UCSD-AML1 (cell line): ENCODE data around the gene CCP110.

Source experiments
- DNase-seq: peaks from one replicate; lab custom pipeline; 2025; ENCODE audit not compliant: unreplicated experiment; lab: John Stamatoyannopoulos, UW

Gene CCP110

DNA sequence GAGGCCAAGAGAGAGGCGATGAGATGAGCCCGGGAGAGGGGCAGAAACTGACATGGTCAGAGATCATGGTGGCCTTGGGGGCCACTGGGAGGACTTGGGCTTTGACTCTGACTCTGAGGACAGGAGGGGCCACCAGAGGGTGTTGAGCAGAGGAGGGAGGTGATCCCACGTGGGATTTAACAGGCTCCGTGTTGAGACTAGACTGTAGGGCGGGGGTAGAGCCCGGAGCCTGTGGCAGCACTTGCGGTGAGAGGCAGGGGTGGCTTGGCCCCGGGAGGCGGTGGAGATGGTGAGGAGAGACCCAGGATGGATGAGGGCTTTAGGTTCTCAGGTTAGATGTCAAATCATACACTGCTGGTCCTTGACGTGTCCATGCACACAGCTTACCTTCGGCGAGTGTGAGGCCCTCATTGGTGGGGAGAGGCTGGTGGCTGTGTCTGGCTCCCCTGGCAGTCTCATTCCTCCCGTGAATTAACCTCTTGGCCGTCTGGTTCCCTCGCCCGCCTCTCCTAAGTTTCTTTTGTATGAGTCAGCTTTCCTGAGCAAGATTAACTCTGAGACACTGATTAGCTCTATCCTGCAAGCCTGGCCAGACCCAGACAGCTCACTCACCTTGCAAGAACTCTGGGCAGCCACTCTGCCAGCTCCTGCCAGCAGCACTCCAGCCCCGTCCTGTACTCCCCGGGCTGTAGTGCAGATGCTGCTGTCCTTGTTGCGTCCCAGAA is 71.5 kb downstream of the CCP110 start:
- DNase-seq: no peak

- DNase-seq: no peak
Measured at GRCh38 chr16:19598805-19599510, 75.2 kb downstream of the CCP110 start.

DNA sequence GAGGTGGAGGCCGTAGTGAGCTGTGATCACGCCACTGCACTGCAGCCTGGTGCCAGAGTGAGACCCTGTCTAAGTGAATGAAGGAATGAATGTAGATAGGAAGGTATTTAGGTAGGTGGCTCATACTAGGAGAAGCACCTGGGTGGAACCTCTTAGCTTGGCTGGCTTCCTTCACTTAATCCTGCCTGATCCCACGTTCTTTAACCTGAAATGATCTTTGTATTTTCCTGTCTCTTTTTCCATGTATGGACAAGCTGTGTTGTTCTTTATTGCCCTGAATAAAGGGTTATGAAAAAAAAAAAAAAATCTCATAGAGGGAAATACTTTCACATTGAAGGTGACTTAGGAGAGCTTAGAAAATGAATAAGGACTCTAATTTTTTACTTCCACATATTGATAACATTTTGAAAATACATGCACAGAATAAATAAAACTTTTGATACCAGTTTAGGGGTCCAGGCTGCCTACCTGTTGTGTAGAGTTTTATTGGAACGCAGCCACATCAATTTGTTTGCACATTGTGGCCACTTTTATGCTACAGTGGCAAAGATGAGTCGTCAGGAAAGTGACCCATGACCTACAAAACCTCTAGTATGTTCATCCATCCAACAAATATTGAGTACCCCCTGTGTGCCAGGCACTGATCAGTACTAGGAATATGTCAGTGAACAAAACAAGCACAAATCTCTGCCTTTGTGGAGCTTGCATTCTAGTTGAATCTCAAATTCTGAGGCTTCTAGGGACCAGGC is 76.4 kb downstream of the CCP110 start:
- no peak for DNase-seq

DNA sequence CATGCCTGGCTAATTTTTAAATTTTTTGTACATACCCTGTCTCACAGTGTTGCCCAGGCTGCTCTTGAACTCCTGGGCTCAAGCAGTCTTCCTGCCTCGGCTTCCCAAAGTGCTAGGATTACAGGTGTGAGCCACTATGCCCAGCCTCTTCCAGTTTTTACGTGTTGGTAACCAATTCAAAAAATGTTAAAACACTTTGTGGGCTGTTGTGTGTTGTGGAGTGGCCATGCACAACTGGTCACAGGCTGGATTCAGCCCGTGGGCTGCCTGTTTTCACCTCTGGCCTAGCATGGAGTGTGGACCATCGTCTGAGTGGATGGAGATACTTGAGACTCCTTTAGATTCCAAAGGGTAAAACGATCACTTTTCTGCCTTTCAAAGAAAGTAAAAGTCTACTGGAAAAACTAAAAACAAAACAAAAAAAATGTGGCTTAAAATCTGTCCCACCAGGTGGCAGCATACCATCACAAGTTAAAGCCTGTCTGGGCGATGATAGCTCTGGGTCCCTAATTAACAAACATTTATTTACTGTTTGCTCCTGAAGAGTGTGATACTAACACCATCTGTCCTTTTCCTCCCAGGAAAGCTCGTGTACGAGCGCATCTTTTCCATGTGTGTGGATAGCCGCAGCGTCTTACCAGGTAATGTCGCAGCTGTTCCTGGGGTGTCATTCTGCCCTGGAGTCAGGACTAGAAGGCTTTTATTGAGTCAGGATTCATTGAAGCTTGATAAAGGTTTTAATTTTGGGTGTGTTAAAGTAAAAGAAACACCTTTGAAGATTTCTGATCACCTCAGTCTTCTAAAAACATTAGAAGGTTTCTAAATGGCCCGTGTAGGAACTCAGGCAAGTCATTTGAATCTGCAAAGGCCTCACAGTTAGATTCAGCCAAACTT is 77.6 kb downstream of the CCP110 start:
- no peak for DNase-seq
